HEK293 (cell line): Measurements from ENCODE around the gene ERMAP.

ENCODE experiments used
- CTCF ChIA-PET: fragments of 350-600 bp; formaldehyde crosslinking; extraction: SDS; loops from one replicate; lab custom pipeline; 2021; ENCODE audit warnings: antibody characterized with exemption; lab: Yijun Ruan, JAX
- POLR2A ChIA-PET: fragments of 300-600 bp; formaldehyde crosslinking; extraction: SDS; loops from one replicate; lab custom pipeline; 2020; ENCODE audit warnings: antibody characterized with exemption, inconsistent platforms; lab: Yijun Ruan, JAX
- H3K27ac ChIP-seq: fragments of 200-500 bp; sonication (Bioruptor generic); 2 replicates; pipeline ENCODE4 v1.5.1; 2014; ENCODE audit warnings: low read depth, low read length, control low read depth, inconsistent platforms; ENCODE audit errors: extremely low read depth
- H3K36me3 ChIP-seq, 2 experiments: fragments of 200-500 bp in 1 of 2; sonication (Bioruptor generic) in 1 of 2; 1 replicate in 1 of 2; 2 replicates in 1 of 2; pipeline ENCODE4 v1.5.1; 2014 to 2017; ENCODE audit warnings: inconsistent platforms in 2 of 2, low read length in 2 of 2; ENCODE audit not compliant: control insufficient read depth in 2 of 2, insufficient read depth in 1 of 2
- H3K4me1 ChIP-seq: fragments of 200-500 bp; sonication (Bioruptor generic); 2 replicates; pipeline ENCODE4 v1.5.1; 2014; ENCODE audit warnings: mild to moderate bottlenecking, low read length, inconsistent platforms; ENCODE audit not compliant: control insufficient read depth, insufficient read depth
- H3K4me3 ChIP-seq: 2 replicates; pipeline ENCODE4 v1.5.1; 2011; ENCODE audit warnings: low read depth, mild to moderate bottlenecking, control low read depth, low read length, moderate library complexity
- H3K9me3 ChIP-seq: fragments of 200-500 bp; sonication (Bioruptor generic); 2 replicates; pipeline ENCODE4 v1.5.1; 2014; ENCODE audit warnings: low read depth, low read length, inconsistent platforms; ENCODE audit not compliant: control insufficient read depth, insufficient read depth
- FEZF1 ChIP-seq: fragments of 450-650 bp; formaldehyde crosslinking; IDR thresholded peaks from 2 replicates; pipeline ENCODE4 v1.5.1; 2016; ENCODE audit warnings: missing biosample characterization, missing genetic modification characterization
- GLIS1 ChIP-seq: fragments of 450-650 bp; formaldehyde crosslinking; IDR thresholded peaks from 2 replicates; pipeline ENCODE4 v1.5.1; 2016; ENCODE audit warnings: missing biosample characterization, missing genetic modification characterization
- KLF9 ChIP-seq: fragments of 450-650 bp; formaldehyde crosslinking; IDR thresholded peaks from 2 replicates; pipeline ENCODE4 v1.5.1; 2016; ENCODE audit warnings: missing biosample characterization, missing genetic modification characterization, low read depth
- PRDM1 ChIP-seq: fragments of 450-650 bp; formaldehyde crosslinking; IDR thresholded peaks from 2 replicates; pipeline ENCODE4; 2016; ENCODE audit warnings: missing biosample characterization, missing genetic modification characterization
- REPIN1 ChIP-seq: fragments of 450-650 bp; formaldehyde crosslinking; IDR thresholded peaks from 2 replicates; pipeline ENCODE4 v1.5.1; 2017; ENCODE audit warnings: missing biosample characterization, missing genetic modification characterization, low read depth
- SP2 ChIP-seq: fragments of 450-650 bp; formaldehyde crosslinking; IDR thresholded peaks from 2 replicates; pipeline ENCODE4 v1.5.1; 2016; ENCODE audit warnings: missing biosample characterization, missing genetic modification characterization
- ZNF157 ChIP-seq: fragments of 450-650 bp; formaldehyde crosslinking; IDR thresholded peaks from 2 replicates; pipeline ENCODE4 v1.5.1; 2016; ENCODE audit warnings: missing biosample characterization, missing genetic modification characterization
- ZNF169 ChIP-seq: fragments of 450-650 bp; formaldehyde crosslinking; IDR thresholded peaks from 2 replicates; pipeline ENCODE4 v1.5.1; 2016; ENCODE audit warnings: missing biosample characterization, missing genetic modification characterization
- ZNF24 ChIP-seq: fragments of 450-650 bp; formaldehyde crosslinking; IDR thresholded peaks from 2 replicates; pipeline ENCODE4 v1.5.1; 2016; ENCODE audit warnings: missing biosample characterization, missing genetic modification characterization
- ZNF354C ChIP-seq: fragments of 450-650 bp; formaldehyde crosslinking; IDR thresholded peaks from 2 replicates; pipeline ENCODE4 v1.5.1; 2016; ENCODE audit warnings: missing biosample characterization, missing genetic modification characterization, low read depth, borderline replicate concordance
- ZNF37A ChIP-seq: fragments of 450-650 bp; IDR thresholded peaks from 2 replicates; pipeline ENCODE4 v1.5.1; 2018; ENCODE audit warnings: missing biosample characterization, missing genetic modification characterization
- ZNF404 ChIP-seq: fragments of 450-650 bp; formaldehyde crosslinking; IDR thresholded peaks from 2 replicates; pipeline ENCODE4 v1.5.1; 2017; ENCODE audit warnings: missing biosample characterization, missing genetic modification characterization
- ZNF501 ChIP-seq: fragments of 450-650 bp; formaldehyde crosslinking; IDR thresholded peaks from 2 replicates; pipeline ENCODE4 v1.5.1; 2016; ENCODE audit warnings: missing biosample characterization, missing genetic modification characterization
- ZNF521 ChIP-seq: fragments of 450-650 bp; formaldehyde crosslinking; IDR thresholded peaks from 2 replicates; pipeline ENCODE4 v1.5.1; 2017; ENCODE audit warnings: missing biosample characterization, mild to moderate bottlenecking, missing genetic modification characterization
- ZNF548 ChIP-seq: fragments of 450-650 bp; formaldehyde crosslinking; IDR thresholded peaks from 2 replicates; pipeline ENCODE4 v1.5.1; 2016; ENCODE audit warnings: missing biosample characterization, missing genetic modification characterization
- ZNF560 ChIP-seq: fragments of 450-650 bp; formaldehyde crosslinking; IDR thresholded peaks from 2 replicates; pipeline ENCODE4 v1.5.1; 2017; ENCODE audit warnings: missing biosample characterization, missing genetic modification characterization, borderline replicate concordance
- ZNF596 ChIP-seq: fragments of 450-650 bp; IDR thresholded peaks from 2 replicates; pipeline ENCODE4 v1.5.0; 2018; ENCODE audit warnings: missing biosample characterization, mild to moderate bottlenecking, missing genetic modification characterization, moderate library complexity
- ZNF610 ChIP-seq: fragments of 450-650 bp; formaldehyde crosslinking; IDR thresholded peaks from 2 replicates; pipeline ENCODE4 v1.5.1; 2016; ENCODE audit warnings: missing biosample characterization, missing genetic modification characterization, borderline replicate concordance
- ZNF654 ChIP-seq: fragments of 450-650 bp; formaldehyde crosslinking; IDR thresholded peaks from 2 replicates; pipeline ENCODE4 v1.5.1; 2016; ENCODE audit warnings: low read depth, missing biosample characterization, missing genetic modification characterization
- ZNF670 ChIP-seq: fragments of 450-650 bp; formaldehyde crosslinking; IDR thresholded peaks from 2 replicates; pipeline ENCODE4 v1.5.1; 2016; ENCODE audit warnings: missing biosample characterization, missing genetic modification characterization, low read depth
- ZNF701 ChIP-seq: fragments of 450-650 bp; formaldehyde crosslinking; IDR thresholded peaks from 2 replicates; pipeline ENCODE4 v1.5.1; 2016; ENCODE audit warnings: missing biosample characterization, missing genetic modification characterization
- ZNF707 ChIP-seq: fragments of 450-650 bp; formaldehyde crosslinking; IDR thresholded peaks from 2 replicates; pipeline ENCODE4 v1.5.1; 2016; ENCODE audit warnings: missing biosample characterization, missing genetic modification characterization
- ZXDB ChIP-seq: fragments of 450-650 bp; formaldehyde crosslinking; IDR thresholded peaks from 2 replicates; pipeline ENCODE4 v1.5.1; 2016; ENCODE audit warnings: missing biosample characterization, missing genetic modification characterization
- TF ChIP-seq, protein P1 (sequence below): fragments of 450-650 bp; formaldehyde crosslinking; IDR thresholded peaks from 2 replicates; pipeline ENCODE4 v1.5.1; 2017; ENCODE audit warnings: missing biosample characterization, missing genetic modification characterization

Gene ERMAP

GRCh38 chr1:42773420-42773819 is 43.5 kb upstream of the ERMAP start (continued):
- no peak for TF ChIP-seq FEZF1 (tag by site-specific recombination)
- TF ChIP-seq, protein P1, sequence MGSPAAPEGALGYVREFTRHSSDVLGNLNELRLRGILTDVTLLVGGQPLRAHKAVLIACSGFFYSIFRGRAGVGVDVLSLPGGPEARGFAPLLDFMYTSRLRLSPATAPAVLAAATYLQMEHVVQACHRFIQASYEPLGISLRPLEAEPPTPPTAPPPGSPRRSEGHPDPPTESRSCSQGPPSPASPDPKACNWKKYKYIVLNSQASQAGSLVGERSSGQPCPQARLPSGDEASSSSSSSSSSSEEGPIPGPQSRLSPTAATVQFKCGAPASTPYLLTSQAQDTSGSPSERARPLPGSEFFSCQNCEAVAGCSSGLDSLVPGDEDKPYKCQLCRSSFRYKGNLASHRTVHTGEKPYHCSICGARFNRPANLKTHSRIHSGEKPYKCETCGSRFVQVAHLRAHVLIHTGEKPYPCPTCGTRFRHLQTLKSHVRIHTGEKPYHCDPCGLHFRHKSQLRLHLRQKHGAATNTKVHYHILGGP = no peak

DNA sequence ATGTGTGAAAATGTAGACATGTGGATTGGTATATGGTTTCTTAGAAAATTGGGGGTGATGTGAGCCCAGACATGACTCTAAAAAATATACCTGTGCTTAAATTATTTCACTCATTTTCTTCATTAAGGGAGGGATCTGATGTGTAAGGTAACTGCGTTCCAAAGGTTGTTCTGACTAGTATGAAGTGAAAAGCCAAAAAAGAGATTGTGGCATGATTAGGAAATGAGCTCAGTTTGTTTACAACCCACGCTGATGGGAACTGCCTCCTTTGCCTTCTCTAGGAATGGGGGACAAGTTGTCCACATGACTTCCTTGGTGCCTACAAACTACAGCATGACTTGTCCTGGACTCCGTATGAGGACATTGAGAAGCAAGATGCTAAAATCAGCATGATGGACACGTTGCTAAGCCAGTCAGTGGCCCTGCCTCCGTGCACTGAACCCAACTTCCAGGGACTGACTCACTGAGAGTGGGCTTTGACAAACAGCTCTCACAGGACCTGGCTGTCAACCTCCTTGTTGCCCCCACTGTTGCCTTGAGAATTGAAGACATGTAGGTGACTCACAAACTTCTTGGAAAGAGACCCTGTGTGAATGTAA is 41.9 kb upstream of the ERMAP start:
- Histone ChIP-seq H3K36me3 (peaks cover 20 to 73% of the 10 kb centered on the region in 2 experiments; a peak in 2 of 3 replicates), H3K4me1 (no peaks in the 10 kb centered on the region), H3K27ac (no peak overlapping the region), H3K9me3 (no peaks in the 10 kb centered on the region), H3K4me3 (no peak overlapping the region)
- TF ChIP-seq ZNF654 (tag by site-specific recombination) (no peak), ZNF548 (tag by site-specific recombination) (no peak), ZNF701 (tag by site-specific recombination) (no peak), REPIN1 (tag by site-specific recombination) (no peak), ZNF670 (tag by site-specific recombination) (no peak), ZNF610 (no peak), ZNF24 (tag by site-specific recombination) (no peak), ZXDB (tag by site-specific recombination) (no peak), ZNF157 (no peak), ZNF560 (tag by site-specific recombination) (no peak), ZNF354C (tag by site-specific recombination) (no peak), KLF9 (no peak)
- CTCF ChIA-PET = interaction anchor here (0.6 to 2.2 kb wide), 2 partner anchors 298 to 1237 kb away, joined by 4 to 10 read pairs; no protein-coding TSS in a partner anchor
- POLR2A ChIA-PET = interaction anchor here (0.6 kb wide), 1 partner anchor 218 kb away, joined by 8 read pairs; no protein-coding TSS in a partner anchor

- TF ChIP-seq ZNF707 (tag by site-specific recombination) = no peak
- TF ChIP-seq ZNF404 (tag by site-specific recombination) = no peak
- TF ChIP-seq PRDM1 (tag by site-specific recombination) = no peak
- TF ChIP-seq ZNF560 (tag by site-specific recombination) = no peak
- no peak for TF ChIP-seq GLIS1 (tag by site-specific recombination)
- no peak for TF ChIP-seq ZNF501 (tag by site-specific recombination)
- no peak for TF ChIP-seq ZNF169 (tag by site-specific recombination)
- TF ChIP-seq ZNF37A (tag by site-specific recombination) = no peak
- TF ChIP-seq SP2 (tag by site-specific recombination) = no peak
- no peak for TF ChIP-seq ZNF521
- no peak for TF ChIP-seq ZNF596
- Histone ChIP-seq H3K4me3 (no peak overlapping the region), H3K36me3 (peaks cover 20 to 84% of the 10 kb centered on the region in 2 experiments; a peak in 2 of 3 replicates), H3K9me3 (no peaks in the 10 kb centered on the region), H3K27ac (no peak overlapping the region), H3K4me1 (no peaks in the 10 kb centered on the region)
- ChIA-PET POLR2A (interaction anchor here (1.9 kb wide), 1 partner anchor 9 kb away, joined by 13 read pairs; the partner anchor contains the start of genes C1orf50 and P3H1), CTCF (interaction anchor here (0.5 to 5.0 kb wide), 8 partner anchors 9 to 438 kb away, joined by 3 to 79 read pairs (median 10); partner anchors contain the start of genes C1orf50 and P3H1)
Observed at GRCh38 chr1:42776502-42776901, 40.4 kb upstream of the ERMAP start.
